IPS-20b (cell line): ENCODE results near the gene ZNF341.

Experiments
- H3K27ac ChIP-seq: one replicate; pipeline ENCODE4 v1.5.1; 2013; ENCODE audit warnings: low read length
- H3K27me3 ChIP-seq: 2 replicates; pipeline ENCODE4 v1.6.1; 2013; ENCODE audit warnings: mild to moderate bottlenecking, low read length, inconsistent platforms; ENCODE audit not compliant: insufficient read depth
- H3K36me3 ChIP-seq: 2 replicates; pipeline ENCODE4 v1.6.1; 2013; ENCODE audit warnings: low read depth, mild to moderate bottlenecking, inconsistent platforms, low read length, moderate library complexity; ENCODE audit not compliant: insufficient read depth
- H3K4me1 ChIP-seq: 2 replicates; pipeline ENCODE4 v1.6.1; 2013; ENCODE audit warnings: mild to moderate bottlenecking, control low read depth, inconsistent platforms, low read length, moderate library complexity; ENCODE audit not compliant: insufficient read depth
- H3K4me3 ChIP-seq: 2 replicates; pipeline ENCODE4 v1.5.1; 2013; ENCODE audit warnings: mild to moderate bottlenecking, low read length, inconsistent platforms
- H3K9ac ChIP-seq: 2 replicates; pipeline ENCODE4 v1.6.1; 2013; ENCODE audit warnings: low read depth, mild to moderate bottlenecking, inconsistent platforms, low read length, moderate library complexity
- H3K9me3 ChIP-seq: 2 replicates; pipeline ENCODE4 v1.6.1; 2013; ENCODE audit warnings: mild to moderate bottlenecking, low read depth, low read length, inconsistent platforms; ENCODE audit not compliant: insufficient read depth

Gene ZNF341

GRCh38 chr20:33731693-33732165 is at the start of gene ZNF341:
ZNF341 (plus strand) TSS chr20:33731996; CDS start chr20:33732022, 26 bp downstream.
- peak within 1 kb of the TSS; percentile 39 for H3K27ac ChIP-seq
- H3K9ac ChIP-seq: peak within 1 kb of the TSS; percentile 86
- peak within 1 kb of the TSS; percentile 78 for H3K4me3 ChIP-seq
- peaks cover 17% of the 10 kb centered on the region; the same call in 1 of the 2 replicates for H3K4me1 ChIP-seq
- peaks cover 10% of the 10 kb centered on the region for H3K9me3 ChIP-seq
- H3K27me3 ChIP-seq: no peaks in the 10 kb centered on the region
- H3K36me3 ChIP-seq: no peaks in the 10 kb centered on the region

GRCh38 chr20:33684533-33685327 is 47.1 kb upstream of the ZNF341 start:
- Histone ChIP-seq H3K27ac (no peak overlapping the region), H3K9me3 (no peaks in the 10 kb centered on the region), H3K4me1 (peaks cover 6% of the 10 kb centered on the region; the same call in 1 of the 2 replicates), H3K9ac (peak overlapping the region; percentile 90; the same call in 1 of the 2 replicates), H3K4me3 (peak overlapping the region; percentile 94), H3K27me3 (peaks cover 13% of the 10 kb centered on the region; the same call in 1 of the 2 replicates), H3K36me3 (peaks cover 16% of the 10 kb centered on the region; the same call in 1 of the 2 replicates)

DNA sequence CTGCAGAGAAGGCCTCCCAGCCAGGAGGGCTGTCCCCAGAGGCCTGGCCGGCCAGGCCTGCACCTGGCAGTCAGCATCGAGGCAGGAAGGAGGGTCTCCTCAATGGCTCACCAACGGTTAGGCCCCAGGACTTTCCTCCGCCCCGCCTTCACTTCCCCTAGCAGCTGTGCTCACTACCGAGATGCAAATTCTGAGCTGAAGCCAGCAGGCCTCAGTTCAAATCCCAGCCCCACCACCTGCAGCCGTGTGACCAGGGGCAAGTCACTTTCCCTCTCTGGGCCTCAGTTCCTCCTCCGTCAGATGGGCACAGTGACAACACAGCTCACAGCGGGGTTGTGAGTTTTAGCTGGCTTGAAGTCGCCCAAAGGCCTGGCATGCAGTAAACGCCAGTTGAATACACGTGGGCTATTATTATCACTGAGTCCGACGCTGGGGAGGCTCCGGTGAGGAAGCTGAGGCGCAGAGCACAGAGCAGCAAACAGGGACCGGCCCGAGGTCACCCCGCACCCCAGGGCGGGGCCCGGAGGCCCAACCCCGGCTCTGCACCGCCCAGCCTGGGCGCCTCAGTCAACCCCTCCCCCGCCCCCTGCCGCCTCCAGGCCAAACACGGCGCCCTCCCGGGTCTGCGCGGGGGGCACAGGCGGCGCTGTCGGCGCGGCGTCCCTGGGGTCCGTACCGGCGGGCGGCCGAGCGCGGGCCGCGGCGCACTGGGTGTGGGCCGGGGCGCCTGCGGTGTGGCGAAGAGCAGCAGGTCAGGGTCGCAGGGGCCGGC is 46.3 kb upstream of the ZNF341 start:
- peaks cover 6% of the 10 kb centered on the region; the same call in 1 of the 2 replicates for H3K4me1 ChIP-seq
- peak overlapping the region; percentile 5 for H3K27ac ChIP-seq

DNA sequence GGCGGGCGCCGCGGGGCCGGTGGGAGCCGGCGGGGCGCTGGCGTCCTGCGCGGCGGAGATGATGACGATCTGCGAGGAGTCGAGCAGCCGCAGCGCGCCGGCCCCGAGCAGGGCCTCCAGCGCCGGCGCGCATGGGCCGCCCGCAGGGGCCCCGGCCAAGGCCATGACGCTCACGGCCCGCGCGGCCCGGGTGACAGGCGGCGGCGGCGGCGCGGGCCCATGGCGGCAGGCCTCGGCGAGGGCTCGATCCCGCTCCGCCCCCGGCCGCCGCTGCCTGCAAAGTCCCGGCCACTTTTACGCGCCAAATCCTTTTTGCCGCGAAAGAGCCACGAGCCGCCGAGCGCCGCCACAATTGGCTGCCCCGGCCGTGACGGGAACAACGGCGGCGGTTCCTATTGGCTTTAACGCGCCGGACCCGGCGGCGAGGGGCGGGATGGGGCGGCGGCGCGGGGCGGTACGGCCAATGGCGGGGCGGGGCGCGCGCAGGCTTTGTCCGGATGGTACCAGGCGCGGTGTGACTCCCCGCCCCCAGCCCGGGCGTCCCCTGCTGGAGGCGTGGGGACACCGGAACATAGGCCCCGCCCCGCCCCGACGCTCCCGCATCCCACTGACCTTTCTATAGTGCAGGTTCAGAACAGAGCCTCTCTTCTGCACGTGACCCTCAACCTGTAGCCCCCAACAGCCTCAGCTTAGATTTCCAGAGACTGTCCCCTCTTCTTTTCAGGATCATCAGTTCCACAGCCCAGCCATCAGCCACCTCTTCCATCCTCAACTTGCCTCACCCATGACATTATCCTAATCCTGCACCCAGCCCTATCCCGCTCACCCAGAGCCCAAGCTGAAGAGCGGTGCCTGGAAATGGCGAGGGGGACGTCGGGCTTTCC is 45.5 kb upstream of the ZNF341 start, which contains the start of gene E2F1:
E2F1 (minus strand) TSS at position 286 of the 884 bp plus-strand sequence; CDS start at position 165, 121 bp downstream.
- no peaks in the 10 kb centered on the region for H3K9me3 ChIP-seq
- H3K27ac ChIP-seq: peak within 1 kb of the TSS; percentile 5
- peaks cover 6% of the 10 kb centered on the region; the same call in 1 of the 2 replicates for H3K4me1 ChIP-seq
- H3K36me3 ChIP-seq: peaks cover 6% of the 10 kb centered on the region; the same call in 1 of the 2 replicates
- H3K9ac ChIP-seq: peak within 1 kb of the TSS; percentile 90
- peaks cover 17% of the 10 kb centered on the region; the same call in 1 of the 2 replicates for H3K27me3 ChIP-seq
- H3K4me3 ChIP-seq: peak within 1 kb of the TSS; percentile 94

More for the DNA sequence above, 46.3 kb upstream of the ZNF341 start:
- H3K9ac ChIP-seq: peak overlapping the region; percentile 90
- peaks cover 8% of the 10 kb centered on the region; the same call in 1 of the 2 replicates for H3K36me3 ChIP-seq
- H3K27me3 ChIP-seq: peaks cover 17% of the 10 kb centered on the region; the same call in 1 of the 2 replicates
- H3K9me3 ChIP-seq: no peaks in the 10 kb centered on the region
- peak overlapping the region; percentile 94 for H3K4me3 ChIP-seq

DNA sequence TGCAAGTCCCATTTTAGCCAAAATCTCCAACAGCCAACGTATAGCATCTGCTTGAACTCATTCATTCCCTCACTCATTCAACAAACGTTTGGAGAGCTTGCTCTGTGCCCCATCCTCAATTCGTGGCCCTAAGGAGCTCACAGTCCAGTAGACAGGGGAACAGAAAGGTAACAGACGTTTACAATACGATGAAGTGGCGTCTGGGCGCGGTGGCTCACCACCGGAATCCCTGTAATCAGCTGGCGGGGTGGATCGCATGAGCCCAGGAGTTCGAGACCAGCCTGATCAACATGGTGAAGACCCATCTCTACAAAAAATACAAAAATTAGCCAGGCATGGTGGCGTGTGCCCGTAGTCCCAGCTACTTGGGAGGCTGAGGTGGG is 44.8 kb upstream of the ZNF341 start:
- Histone ChIP-seq H3K9me3 (no peaks in the 10 kb centered on the region), H3K9ac (peak overlapping the region; percentile 60; the same call in 1 of the 2 replicates), H3K36me3 (peaks cover 6% of the 10 kb centered on the region; the same call in 1 of the 2 replicates), H3K4me3 (peak overlapping the region; percentile 49), H3K27ac (no peak overlapping the region), H3K4me1 (peaks cover 6% of the 10 kb centered on the region; the same call in 1 of the 2 replicates), H3K27me3 (peaks cover 17% of the 10 kb centered on the region; the same call in 1 of the 2 replicates)

- no peak overlapping the region for H3K4me3 ChIP-seq
- H3K9me3 ChIP-seq: no peaks in the 10 kb centered on the region
- no peak overlapping the region for H3K27ac ChIP-seq
- peaks cover 6% of the 10 kb centered on the region; the same call in 1 of the 2 replicates for H3K4me1 ChIP-seq
- no peak overlapping the region for H3K9ac ChIP-seq
- peaks cover 17% of the 10 kb centered on the region; the same call in 1 of the 2 replicates for H3K27me3 ChIP-seq
- peaks cover 5% of the 10 kb centered on the region; the same call in 1 of the 2 replicates for H3K36me3 ChIP-seq
These were observed 44.4 kb upstream of the ZNF341 start for GRCh38 chr20:33687370-33687915.

GRCh38 chr20:33687993-33688937 is 43.5 kb upstream of the ZNF341 start:
- Histone ChIP-seq H3K9ac (no peak overlapping the region), H3K27me3 (peaks cover 17% of the 10 kb centered on the region; the same call in 1 of the 2 replicates), H3K27ac (no peak overlapping the region), H3K4me1 (peaks cover 9% of the 10 kb centered on the region; the same call in 1 of the 2 replicates), H3K36me3 (no peaks in the 10 kb centered on the region), H3K4me3 (no peak overlapping the region), H3K9me3 (no peaks in the 10 kb centered on the region)

- Histone ChIP-seq H3K4me3 (no peak overlapping the region), H3K36me3 (no peaks in the 10 kb centered on the region), H3K9me3 (no peaks in the 10 kb centered on the region), H3K4me1 (peaks cover 14% of the 10 kb centered on the region; the same call in 1 of the 2 replicates), H3K27me3 (peaks cover 17% of the 10 kb centered on the region; the same call in 1 of the 2 replicates), H3K9ac (no peak overlapping the region), H3K27ac (no peak overlapping the region)
These were observed 42.8 kb upstream of the ZNF341 start for GRCh38 chr20:33688938-33689424.

- Histone ChIP-seq H3K4me1 (peaks cover 11% of the 10 kb centered on the region; the same call in 1 of the 2 replicates), H3K9ac (no peak overlapping the region), H3K27ac (no peak overlapping the region)
These were observed 42.3 kb upstream of the ZNF341 start for GRCh38 chr20:33689493-33689892.

More at GRCh38 chr20:33689493-33689892, 42.3 kb upstream of the ZNF341 start:
- Histone ChIP-seq H3K4me3 (no peak overlapping the region), H3K9me3 (no peaks in the 10 kb centered on the region), H3K36me3 (no peaks in the 10 kb centered on the region), H3K27me3 (peaks cover 17% of the 10 kb centered on the region; the same call in 1 of the 2 replicates)
